ENCODE measurements around the gene COX6B1. TPM values are rescaled to one million over a fixed set of nuclear protein-coding genes. Genes with fewer than 3 reads are reported as not detected.

Gene COX6B1
- total and polyA plus RNA-seq, 12 donors: 1,085 to 5,346 (median 1,407) TPM

DNA sequence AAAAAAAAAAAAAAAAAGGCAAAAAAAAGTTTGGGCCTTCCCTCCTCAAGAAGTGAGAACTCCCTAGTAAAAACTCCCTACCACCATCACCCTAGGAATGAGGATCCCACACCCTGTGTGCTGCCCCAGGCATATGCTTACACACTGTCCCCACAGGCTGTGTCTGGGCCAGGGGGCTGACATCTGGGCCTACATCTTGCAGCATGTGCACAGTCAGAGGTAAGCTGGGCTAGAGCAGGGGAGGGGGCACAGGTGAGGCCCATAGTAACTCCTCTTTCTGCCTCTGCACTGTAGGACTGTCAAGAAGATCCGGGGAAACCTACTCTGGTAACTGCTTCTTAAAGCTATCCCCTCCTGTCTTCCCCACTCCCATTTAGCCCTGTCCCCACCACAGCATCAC lies 34.5 kb upstream of the COX6B1 start:
- intact Hi-C loops (cut with DNase I): loop anchor here in 2 of 10 donors (5.0 kb wide), 2 partner anchors 61 to 66 kb away; partner anchors contain the start of gene TMEM147 (in 1 of the 2)
- H3K27me3 ChIP-seq: no peaks in the 10 kb centered on the region
- DNase-seq: no peak

DNA sequence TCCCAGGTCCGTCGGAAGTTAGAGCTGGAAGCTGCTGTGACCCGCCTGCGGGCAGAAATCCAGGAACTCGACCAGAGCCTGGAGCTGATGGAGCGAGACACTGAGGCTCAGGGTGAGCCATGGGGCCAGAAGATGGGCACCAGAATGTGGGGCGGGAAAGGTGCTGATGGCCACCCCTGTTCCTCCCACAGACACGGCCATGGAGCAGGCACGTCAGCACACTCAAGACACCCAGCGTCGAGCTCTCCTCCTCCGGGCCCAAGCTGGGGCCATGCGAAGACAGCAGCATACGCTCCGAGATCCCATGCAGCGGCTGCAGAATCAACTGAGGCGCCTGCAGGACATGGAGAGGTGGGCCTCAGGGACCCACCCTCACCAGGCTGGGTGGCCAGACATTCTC lies 33.1 kb upstream of the COX6B1 start:
- no peaks in the 10 kb centered on the region for H3K27me3 ChIP-seq
- peaks cover 4 to 19% (median 12%) of the 10 kb centered on the region in 9 donors for H3K4me1 ChIP-seq
- no peaks in the 10 kb centered on the region for H3K9me3 ChIP-seq
- no peak for ATAC-seq
- no peak overlapping the region for H3K4me3 ChIP-seq
- DNase-seq: no peak
- TF ChIP-seq, protein P1, sequence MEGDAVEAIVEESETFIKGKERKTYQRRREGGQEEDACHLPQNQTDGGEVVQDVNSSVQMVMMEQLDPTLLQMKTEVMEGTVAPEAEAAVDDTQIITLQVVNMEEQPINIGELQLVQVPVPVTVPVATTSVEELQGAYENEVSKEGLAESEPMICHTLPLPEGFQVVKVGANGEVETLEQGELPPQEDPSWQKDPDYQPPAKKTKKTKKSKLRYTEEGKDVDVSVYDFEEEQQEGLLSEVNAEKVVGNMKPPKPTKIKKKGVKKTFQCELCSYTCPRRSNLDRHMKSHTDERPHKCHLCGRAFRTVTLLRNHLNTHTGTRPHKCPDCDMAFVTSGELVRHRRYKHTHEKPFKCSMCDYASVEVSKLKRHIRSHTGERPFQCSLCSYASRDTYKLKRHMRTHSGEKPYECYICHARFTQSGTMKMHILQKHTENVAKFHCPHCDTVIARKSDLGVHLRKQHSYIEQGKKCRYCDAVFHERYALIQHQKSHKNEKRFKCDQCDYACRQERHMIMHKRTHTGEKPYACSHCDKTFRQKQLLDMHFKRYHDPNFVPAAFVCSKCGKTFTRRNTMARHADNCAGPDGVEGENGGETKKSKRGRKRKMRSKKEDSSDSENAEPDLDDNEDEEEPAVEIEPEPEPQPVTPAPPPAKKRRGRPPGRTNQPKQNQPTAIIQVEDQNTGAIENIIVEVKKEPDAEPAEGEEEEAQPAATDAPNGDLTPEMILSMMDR (IDR thresholded peaks at IDR 0.05): no peak
- H3K36me3 ChIP-seq: peaks cover 0 to 40% (median 0%) of the 10 kb centered on the region in 9 donors
- H3K27ac ChIP-seq: no peak overlapping the region
- whole genome bisulfite sequencing, 2 donors: 94% methylated on average over 17 of the region's 17 CpGs
- intact Hi-C loops (cut with DNase I): no loop called here

More for the DNA sequence above, 34.5 kb upstream of the COX6B1 start:
- TF ChIP-seq, protein P1 (IDR thresholded peaks at IDR 0.05): no peak
- H3K9me3 ChIP-seq: peaks cover 0 to 3% (median 0%) of the 10 kb centered on the region in 11 donors
- 82 to 85% methylated on average over 1 of the region's 1 CpG for WGBS, 2 donors
- H3K4me1 ChIP-seq: peaks cover 4 to 24% (median 12%) of the 10 kb centered on the region in 9 donors
- H3K4me3 ChIP-seq: no peak overlapping the region
- no peak for ATAC-seq
- H3K27ac ChIP-seq: no peak overlapping the region
- H3K36me3 ChIP-seq: peaks cover 0 to 33% (median 0%) of the 10 kb centered on the region in 9 donors

DNA sequence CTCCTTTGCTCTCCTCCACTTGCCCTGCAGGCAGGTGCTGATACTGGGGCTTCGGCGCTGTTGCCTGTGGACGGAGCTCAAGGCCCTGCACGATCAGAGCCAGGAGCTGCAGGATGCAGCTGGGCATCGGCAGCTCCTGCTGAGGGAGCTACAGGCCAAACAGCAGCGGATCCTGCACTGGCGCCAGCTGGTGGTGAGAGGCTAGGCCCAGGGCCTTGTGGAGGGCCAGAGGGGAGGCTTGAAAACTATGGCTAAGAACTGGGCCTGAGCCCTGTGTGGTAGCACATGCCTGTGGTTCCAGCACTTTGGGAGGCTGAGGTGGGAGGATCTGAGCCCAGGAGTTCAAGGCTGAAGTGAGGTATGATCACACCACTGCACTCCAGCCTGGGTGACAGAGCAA lies 29.3 kb upstream of the COX6B1 start:
- TF ChIP-seq, protein P1 (IDR thresholded peaks at IDR 0.05): no peak
- H3K4me1 ChIP-seq: no peaks in the 10 kb centered on the region
- H3K4me3 ChIP-seq: no peak overlapping the region
- H3K9me3 ChIP-seq: no peaks in the 10 kb centered on the region
- H3K27me3 ChIP-seq: no peaks in the 10 kb centered on the region
- peaks cover 0 to 52% (median 0%) of the 10 kb centered on the region in 9 donors for H3K36me3 ChIP-seq
- intact Hi-C loops (cut with DNase I): no loop called here
- ATAC-seq (no peak), DNase-seq (no peak)
- no peak overlapping the region for H3K27ac ChIP-seq
- WGBS, 2 donors: 82 to 84% methylated on average over 7 of the region's 7 CpGs

DNA sequence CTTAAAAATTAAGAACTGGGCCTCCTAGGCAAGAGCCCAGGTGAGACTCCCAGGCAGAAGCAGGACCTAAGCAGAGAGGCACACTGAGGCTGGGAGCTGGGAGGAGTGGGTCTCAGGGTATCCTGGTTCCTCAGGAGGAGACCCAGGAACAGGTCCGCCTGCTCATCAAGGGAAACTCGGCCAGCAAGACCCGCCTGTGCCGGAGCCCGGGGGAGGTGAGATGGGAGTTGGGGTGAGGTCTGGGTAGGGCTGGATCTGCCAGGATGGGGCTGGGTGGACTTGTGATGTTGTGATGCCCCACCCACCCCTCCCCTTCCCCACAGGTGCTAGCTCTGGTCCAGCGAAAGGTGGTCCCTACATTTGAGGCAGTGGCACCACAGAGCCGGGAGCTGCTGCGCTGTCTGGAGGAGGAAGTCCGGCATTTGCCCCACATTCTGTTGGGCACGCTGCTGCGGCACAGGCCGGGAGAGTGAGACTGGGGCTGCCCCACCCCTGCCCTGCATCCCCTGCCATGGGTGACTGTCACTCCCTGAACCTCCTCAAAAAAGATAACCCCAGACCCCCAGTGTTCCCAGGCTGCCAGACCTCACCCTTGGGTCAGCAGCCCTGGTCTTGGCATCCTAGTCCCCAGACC lies 28.7 kb upstream of the COX6B1 start:
- DNase-seq (no peak), ATAC-seq (no peak)
- intact Hi-C loops (cut with DNase I): no loop called here
- TF ChIP-seq, protein P1 (IDR thresholded peaks at IDR 0.05): no peak
- Histone ChIP-seq H3K27ac (no peak overlapping the region), H3K36me3 (peaks cover 0 to 52% (median 0%) of the 10 kb centered on the region in 9 donors), H3K4me3 (no peak overlapping the region), H3K4me1 (no peaks in the 10 kb centered on the region), H3K9me3 (no peaks in the 10 kb centered on the region), H3K27me3 (no peaks in the 10 kb centered on the region)
- WGBS, 2 donors: 96 to 97% methylated on average over 12 of the region's 12 CpGs
